ENCODE results near the gene RNF166.

GRCh38 chr16:88735121-88735520 is 28.9 kb upstream of the RNF166 start:
- TF ChIP-seq CTCF (IDR thresholded peaks at IDR 0.05; ENCODE audit: low read depth, low read length, poor library complexity, severe bottlenecking) (no peak), EZH2phosphoT487 (IDR thresholded peaks at IDR 0.05; ENCODE audit: borderline replicate concordance, low read length) (no peak)

Measured in DOHH2 (cell line).